Neutrophil (primary cell): ENCODE measurements around the gene ARHGEF17.

ENCODE experiments used
- H3K27ac ChIP-seq: fragments of 200-600 bp; sonication (generic); 2 replicates; pipeline ENCODE4 v1.5.1; 2016; ENCODE audit warnings: mild to moderate bottlenecking, moderate library complexity
- H3K27me3 ChIP-seq: fragments of 200-600 bp; sonication (generic); 2 replicates; pipeline ENCODE4 v1.6.0; 2016; ENCODE audit warnings: mild to moderate bottlenecking
- H3K36me3 ChIP-seq: fragments of 200-600 bp; sonication (generic); 2 replicates; pipeline ENCODE4 v1.5.1; 2017
- H3K4me1 ChIP-seq, 2 experiments: fragments of 200-600 bp in 1 of 2; sonication (generic) in 1 of 2; 1 replicate in 1 of 2; 2 replicates in 1 of 2; pipeline versions ENCODE4 v1.5.1 to v1.6.1; 2013 to 2016; ENCODE audit warnings: low read depth in 1 of 2, low read length in 1 of 2, mild to moderate bottlenecking in 1 of 2, moderate library complexity in 1 of 2; ENCODE audit not compliant: control insufficient read depth in 1 of 2, insufficient read depth in 1 of 2
- H3K4me3 ChIP-seq, 2 experiments: fragments of 200-600 bp in 1 of 2; sonication (generic) in 1 of 2; 1 replicate in 1 of 2; 2 replicates in 1 of 2; pipeline ENCODE4 v1.5.1; 2013 to 2016; ENCODE audit warnings: low read depth in 1 of 2, low read length in 1 of 2, mild to moderate bottlenecking in 1 of 2, moderate library complexity in 1 of 2
- H3K9me3 ChIP-seq: fragments of 200-600 bp; sonication (generic); 2 replicates; pipeline ENCODE4 v1.5.1; 2016
- TF ChIP-seq, protein P1 (sequence below): fragments of 200-600 bp; sonication (generic); IDR thresholded peaks from 2 replicates; pipeline ENCODE4 v1.5.1; 2016; ENCODE audit warnings: antibody characterized with exemption

Gene ARHGEF17

GRCh38 chr11:73406619-73407018 is 98.5 kb downstream of the ARHGEF17 start:
- no peak overlapping the region for H3K4me3 ChIP-seq
- TF ChIP-seq, protein P1, sequence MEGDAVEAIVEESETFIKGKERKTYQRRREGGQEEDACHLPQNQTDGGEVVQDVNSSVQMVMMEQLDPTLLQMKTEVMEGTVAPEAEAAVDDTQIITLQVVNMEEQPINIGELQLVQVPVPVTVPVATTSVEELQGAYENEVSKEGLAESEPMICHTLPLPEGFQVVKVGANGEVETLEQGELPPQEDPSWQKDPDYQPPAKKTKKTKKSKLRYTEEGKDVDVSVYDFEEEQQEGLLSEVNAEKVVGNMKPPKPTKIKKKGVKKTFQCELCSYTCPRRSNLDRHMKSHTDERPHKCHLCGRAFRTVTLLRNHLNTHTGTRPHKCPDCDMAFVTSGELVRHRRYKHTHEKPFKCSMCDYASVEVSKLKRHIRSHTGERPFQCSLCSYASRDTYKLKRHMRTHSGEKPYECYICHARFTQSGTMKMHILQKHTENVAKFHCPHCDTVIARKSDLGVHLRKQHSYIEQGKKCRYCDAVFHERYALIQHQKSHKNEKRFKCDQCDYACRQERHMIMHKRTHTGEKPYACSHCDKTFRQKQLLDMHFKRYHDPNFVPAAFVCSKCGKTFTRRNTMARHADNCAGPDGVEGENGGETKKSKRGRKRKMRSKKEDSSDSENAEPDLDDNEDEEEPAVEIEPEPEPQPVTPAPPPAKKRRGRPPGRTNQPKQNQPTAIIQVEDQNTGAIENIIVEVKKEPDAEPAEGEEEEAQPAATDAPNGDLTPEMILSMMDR, result no peak
- no peaks in the 10 kb centered on the region for H3K27me3 ChIP-seq
- H3K4me1 ChIP-seq, result peaks cover 58 to 66% of the 10 kb centered on the region in 2 experiments
- peaks cover 91% of the 10 kb centered on the region for H3K36me3 ChIP-seq
- H3K27ac ChIP-seq, result peak overlapping the region; percentile 77
- H3K9me3 ChIP-seq, result no peaks in the 10 kb centered on the region

DNA sequence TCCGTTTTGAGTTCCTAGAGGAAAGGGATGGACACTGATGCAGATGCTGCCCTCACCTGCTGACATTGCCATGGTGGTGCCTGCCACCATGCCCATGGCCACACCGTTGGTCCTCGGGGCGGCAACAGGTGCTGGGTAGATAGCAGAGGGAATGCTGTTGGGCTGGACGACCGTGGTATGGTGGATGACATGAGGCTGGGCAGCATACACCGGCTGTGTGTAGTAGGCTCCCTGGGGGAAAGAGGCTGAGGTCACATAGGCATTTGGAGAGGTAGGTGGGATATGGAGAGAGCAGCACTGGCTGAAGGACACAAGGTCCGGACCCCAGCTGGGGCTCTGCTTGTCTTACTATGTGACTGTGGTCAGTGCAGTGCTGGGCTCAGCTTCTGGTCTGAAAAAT is 101.4 kb downstream of the ARHGEF17 start:
- TF ChIP-seq, protein P1, result no peak
- Histone ChIP-seq H3K27me3 (no peaks in the 10 kb centered on the region), H3K4me3 (no peak overlapping the region), H3K27ac (no peak overlapping the region), H3K9me3 (no peaks in the 10 kb centered on the region), H3K36me3 (peaks cover 84% of the 10 kb centered on the region), H3K4me1 (peaks cover 54 to 68% of the 10 kb centered on the region in 2 experiments)

DNA sequence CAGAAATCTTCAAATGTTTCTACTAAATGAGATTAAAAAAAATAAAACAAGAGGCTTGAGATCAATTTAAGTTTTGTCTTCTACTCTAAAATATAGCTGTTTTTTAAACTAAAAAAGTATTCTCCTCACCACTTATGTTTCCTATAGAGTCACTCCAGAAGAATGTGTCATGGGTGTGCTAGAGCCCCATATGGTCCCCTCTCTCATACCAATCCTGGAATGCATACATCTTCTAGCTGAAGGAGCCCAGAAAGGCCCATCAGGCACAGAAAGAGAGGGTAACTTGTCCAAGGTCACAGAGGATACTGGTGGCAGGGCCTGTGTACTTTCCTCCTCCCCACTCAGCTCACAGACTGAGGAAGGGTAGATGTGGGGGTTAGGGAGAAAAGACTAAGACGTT is 102.6 kb downstream of the ARHGEF17 start:
- no peak overlapping the region for H3K4me3 ChIP-seq
- H3K27ac ChIP-seq, result peak overlapping the region; percentile 74
- TF ChIP-seq, protein P1, result no peak
- peaks cover 90% of the 10 kb centered on the region for H3K36me3 ChIP-seq
- H3K4me1 ChIP-seq, result peaks cover 54 to 68% of the 10 kb centered on the region in 2 experiments
- no peaks in the 10 kb centered on the region for H3K27me3 ChIP-seq
- H3K9me3 ChIP-seq, result no peaks in the 10 kb centered on the region

GRCh38 chr11:73411031-73411430 is 103.0 kb downstream of the ARHGEF17 start:
- Histone ChIP-seq H3K4me3 (no peak overlapping the region), H3K27ac (peak overlapping the region; percentile 74), H3K4me1 (peaks cover 53 to 68% of the 10 kb centered on the region in 2 experiments), H3K9me3 (no peaks in the 10 kb centered on the region), H3K27me3 (no peaks in the 10 kb centered on the region), H3K36me3 (peaks cover 90% of the 10 kb centered on the region)
- TF ChIP-seq, protein P1, result no peak

DNA sequence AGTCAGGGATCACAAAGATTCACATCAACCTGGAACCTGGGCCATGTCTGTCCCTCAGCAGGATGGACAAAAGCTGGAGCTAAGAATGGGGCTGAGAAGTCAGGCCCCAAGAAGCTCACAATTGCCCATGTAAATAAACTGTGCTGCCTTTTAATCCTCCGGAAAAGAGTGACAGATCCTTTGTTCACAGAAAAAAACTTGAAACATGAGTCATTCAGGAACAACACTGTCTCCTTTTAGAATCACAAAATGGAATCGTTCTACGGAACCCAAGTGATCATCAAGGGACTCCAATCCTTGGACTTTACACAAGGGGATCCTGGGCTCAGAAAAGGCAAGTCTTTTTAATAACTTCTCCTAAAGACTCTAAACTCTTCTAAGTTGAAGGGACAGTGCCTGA is 104.2 kb downstream of the ARHGEF17 start:
- peaks cover 47 to 69% of the 10 kb centered on the region in 2 experiments for H3K4me1 ChIP-seq
- H3K9me3 ChIP-seq, result no peaks in the 10 kb centered on the region
- H3K27ac ChIP-seq, result peak overlapping the region; percentile 74
- peaks cover 90% of the 10 kb centered on the region for H3K36me3 ChIP-seq
- no peaks in the 10 kb centered on the region for H3K27me3 ChIP-seq
- H3K4me3 ChIP-seq, result no peak overlapping the region
- TF ChIP-seq, protein P1, result no peak

GRCh38 chr11:73413256-73413655 is 105.2 kb downstream of the ARHGEF17 start:
- peaks cover 90% of the 10 kb centered on the region for H3K36me3 ChIP-seq
- no peak overlapping the region for H3K4me3 ChIP-seq
- H3K27me3 ChIP-seq, result no peaks in the 10 kb centered on the region
- TF ChIP-seq, protein P1, result no peak
- peak overlapping the region; percentile 74 for H3K27ac ChIP-seq
- no peaks in the 10 kb centered on the region for H3K9me3 ChIP-seq
- H3K4me1 ChIP-seq, result peaks cover 38 to 67% of the 10 kb centered on the region in 2 experiments
